Ascending aorta (tissue), 2 donors: Measurements from ENCODE around the gene RSL1D1. TPM values are rescaled to one million over a fixed set of nuclear protein-coding genes. Genes with fewer than 3 reads are reported as not detected.

ENCODE experiments used
- DNase-seq, 2 donors: peaks; one replicate each; pipeline ENCODE4 v3.0.0-alpha.2; 2019; ENCODE audit warnings: low spot score in 2 of 2
- H3K27ac ChIP-seq, 2 donors: fragments of 200-600 bp; sonication (generic); one replicate each; pipeline ENCODE4 v1.5.1; 2016 to 2017; ENCODE audit warnings: mild to moderate bottlenecking in 1 of 2
- H3K27me3 ChIP-seq: fragments of 200-600 bp; sonication (generic); one replicate; pipeline ENCODE4 v1.5.1; 2017
- H3K36me3 ChIP-seq, 2 donors: fragments of 200-600 bp; sonication (generic); one replicate each; pipeline ENCODE4 v1.5.1; 2016
- H3K4me1 ChIP-seq, 2 donors: fragments of 200-600 bp; sonication (generic); one replicate each; pipeline ENCODE4 v1.5.1; 2016 to 2017; ENCODE audit warnings: mild to moderate bottlenecking in 1 of 2
- H3K4me3 ChIP-seq, 2 donors: fragments of 200-600 bp; sonication (generic); one replicate each; pipeline ENCODE4 v1.5.1; 2016 to 2017; ENCODE audit warnings: mild to moderate bottlenecking in 1 of 2
- H3K9me3 ChIP-seq, 2 donors: fragments of 200-600 bp; sonication (generic); one replicate each; pipeline ENCODE4 v1.5.1; 2016
- CTCF ChIP-seq, 3 experiments: fragments of 200-600 bp in 2 of 3; fragments of 450-650 bp in 1 of 3; sonication (generic) in 2 of 3; IDR thresholded peaks; one replicate each; pipeline ENCODE4 v1.5.1; 2016 to 2019; ENCODE audit warnings: antibody characterized with exemption in 3 of 3, mild to moderate bottlenecking in 1 of 3, moderate library complexity in 1 of 3
- intact Hi-C: fragments of 100-400 bp; cut with DNase I; formaldehyde crosslinking; loops from one replicate; pipeline ENCODE4 v1.15.1; 2023
- total RNA-seq: library from RNA; depleted of rRNA; stranded (reverse); fragments of >200 nt; gene quantifications from one replicate; pipeline ENCODE4 v1.1.0, GENCODE V29; 2016

The RSL1D1 gene
- total RNA-seq, 1 donor from 2014 or later: 160 TPM

GRCh38 chr16:11868412-11868980, 17.2 kb upstream of the RSL1D1 start:
- H3K4me3 ChIP-seq: no peak overlapping the region
- H3K4me1 ChIP-seq: peaks cover 0 to 51% of the 10 kb centered on the region in 2 donors
- TF ChIP-seq CTCF (IDR thresholded peaks at IDR 0.05): no peak
- no peaks in the 10 kb centered on the region for H3K9me3 ChIP-seq
- DNase-seq: no peak
- H3K36me3 ChIP-seq: peaks cover 5 to 19% of the 10 kb centered on the region in 2 donors
- H3K27ac ChIP-seq: peak overlapping the region in 1 of 2 donors; percentile 40
- intact Hi-C loops: no loop called here
- no peaks in the 10 kb centered on the region for H3K27me3 ChIP-seq

DNA sequence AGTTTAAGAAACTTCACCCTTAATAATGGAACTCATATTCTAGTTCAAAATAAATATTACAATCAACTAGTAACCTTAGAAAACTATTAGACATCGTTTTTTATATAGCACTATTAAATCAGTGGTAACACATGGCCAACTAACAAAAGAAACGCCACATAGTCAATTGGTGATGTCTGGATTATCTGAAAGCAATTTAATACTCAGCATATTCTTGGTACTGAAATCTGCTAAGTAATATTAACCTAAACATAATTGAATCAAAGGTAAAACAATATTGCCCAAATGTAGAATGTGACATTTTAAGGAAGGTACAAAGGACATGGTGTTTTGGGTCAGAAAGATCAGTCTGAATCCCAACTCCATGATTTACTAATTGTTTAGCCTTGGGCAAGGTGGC, 11.1 kb upstream of the RSL1D1 start:
- H3K9me3 ChIP-seq: no peaks in the 10 kb centered on the region
- intact Hi-C loops: no loop called here
- H3K27me3 ChIP-seq: no peaks in the 10 kb centered on the region
- H3K4me1 ChIP-seq: peaks cover 0 to 29% of the 10 kb centered on the region in 2 donors
- no peak for TF ChIP-seq CTCF (IDR thresholded peaks at IDR 0.05)
- H3K27ac ChIP-seq: no peak overlapping the region
- no peak for DNase-seq
- H3K4me3 ChIP-seq: no peak overlapping the region
- no peaks in the 10 kb centered on the region for H3K36me3 ChIP-seq

DNA sequence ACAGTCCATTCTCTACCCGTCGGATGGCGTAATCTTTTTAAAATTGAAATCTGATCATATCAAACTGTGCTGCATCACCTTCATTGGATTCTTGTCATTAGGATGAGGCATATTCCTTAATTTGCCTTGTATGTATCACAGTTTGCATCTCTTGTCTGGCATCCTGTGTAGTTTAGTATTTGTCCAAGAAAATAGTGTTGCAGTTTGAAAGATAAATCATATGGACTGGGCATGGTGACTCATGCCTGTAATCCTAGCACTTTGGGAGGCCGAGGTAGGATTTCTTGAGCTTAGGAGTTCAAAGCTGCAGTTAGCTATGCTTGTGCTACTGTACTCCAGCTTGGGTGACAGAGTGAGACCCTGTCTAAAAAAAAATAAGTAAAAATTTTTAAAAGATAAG, 5.8 kb upstream of the RSL1D1 start:
- no peaks in the 10 kb centered on the region for H3K27me3 ChIP-seq

GRCh38 chr16:11852092-11852809, 909 bp upstream of the RSL1D1 start:
- TF ChIP-seq CTCF (IDR thresholded peaks at IDR 0.05): no peak
- H3K27ac ChIP-seq: peak overlapping the region; percentile 85 to 89

More for the DNA sequence above, 5.8 kb upstream of the RSL1D1 start:
- H3K4me1 ChIP-seq: peaks cover 0 to 14% of the 10 kb centered on the region in 2 donors
- intact Hi-C loops: no loop called here
- H3K9me3 ChIP-seq: no peaks in the 10 kb centered on the region
- TF ChIP-seq CTCF (IDR thresholded peaks at IDR 0.05): no peak
- DNase-seq: no peak
- H3K4me3 ChIP-seq: no peak overlapping the region
- no peak overlapping the region for H3K27ac ChIP-seq
- no peaks in the 10 kb centered on the region for H3K36me3 ChIP-seq

GRCh38 chr16:11848842-11849241, 2.5 kb downstream of the RSL1D1 start:
- H3K9me3 ChIP-seq: no peaks in the 10 kb centered on the region
- DNase-seq: no peak
- peaks cover 51 to 57% of the 10 kb centered on the region in 2 donors for H3K36me3 ChIP-seq
- no peak for TF ChIP-seq CTCF (IDR thresholded peaks at IDR 0.05)
- no peak overlapping the region for H3K4me3 ChIP-seq
- no peak overlapping the region for H3K27ac ChIP-seq
- intact Hi-C loops: no loop called here
- H3K4me1 ChIP-seq: peaks cover 0 to 17% of the 10 kb centered on the region in 2 donors
- H3K27me3 ChIP-seq: no peaks in the 10 kb centered on the region

More at GRCh38 chr16:11852092-11852809, 909 bp upstream of the RSL1D1 start:
- H3K9me3 ChIP-seq: no peaks in the 10 kb centered on the region
- H3K4me3 ChIP-seq: peak overlapping the region; percentile 77 to 95
- no peaks in the 10 kb centered on the region for H3K27me3 ChIP-seq
- H3K4me1 ChIP-seq: peaks cover 0 to 24% of the 10 kb centered on the region in 2 donors
- H3K36me3 ChIP-seq: peaks cover 19 to 23% of the 10 kb centered on the region in 2 donors
- DNase-seq: no peak
- intact Hi-C loops: loop anchor here (5.0 kb wide), 3 partner anchors 55 to 210 kb away; partner anchors contain the start of genes TXNDC11 and ZC3H7A
